ENCODE data around the gene SMAD3.

Gene SMAD3

GRCh38 chr15:67143646-67144045 lies 78.2 kb downstream of the SMAD3 start (continued):
- TF ChIP-seq ZBTB1 (tag by site-specific recombination; IDR thresholded peaks at IDR 0.05) (no peak), GLIS1 (tag by site-specific recombination; IDR thresholded peaks at IDR 0.05) (peak; percentile 89), ZNF692 (tag by site-specific recombination; IDR thresholded peaks at IDR 0.05) (no peak), ZNF416 (tag by site-specific recombination; IDR thresholded peaks at IDR 0.05) (no peak), ZNF529 (tag by site-specific recombination; IDR thresholded peaks at IDR 0.05; ENCODE audit: insufficient replicate concordance) (no peak), OSR2 (tag by site-specific recombination; IDR thresholded peaks at IDR 0.05) (0 out of 2 replicates have a peak, but pooled peaks have one; percentile 23), ZNF76 (tag by site-specific recombination; IDR thresholded peaks at IDR 0.05; ENCODE audit: borderline replicate concordance, low read depth) (no peak)

- POLR2A ChIA-PET = no interaction called here
- CTCF ChIA-PET = no interaction called here
- TF ChIP-seq ZBTB10 (tag by site-specific recombination; IDR thresholded peaks at IDR 0.05) (no peak), ZNF513 (tag by site-specific recombination; IDR thresholded peaks at IDR 0.05) (no peak), ZNF660 (tag by site-specific recombination; IDR thresholded peaks at IDR 0.05) (0 out of 2 replicates have a peak, but pooled peaks have one; percentile 18), ZNF639 (tag by site-specific recombination; IDR thresholded peaks at IDR 0.05) (no peak), ZNF398 (tag by site-specific recombination; IDR thresholded peaks at IDR 0.05) (no peak), ZNF548 (tag by site-specific recombination; IDR thresholded peaks at IDR 0.05) (peak; percentile 89), ZNF600 (tag by site-specific recombination; IDR thresholded peaks at IDR 0.05) (0 out of 2 replicates have a peak, but pooled peaks have one; percentile 50)
- Histone ChIP-seq H3K9me3 (ENCODE audit: control insufficient read depth, insufficient read depth, low read depth, low read length) (no peaks in the 10 kb centered on the region), H3K4me1 (ENCODE audit: control insufficient read depth, insufficient read depth, low read length) (peaks cover 49% of the 10 kb centered on the region), H3K36me3 (ENCODE audit: control insufficient read depth in 2 of 2, insufficient read depth in 1 of 2, low read length in 2 of 2) (no peaks in the 10 kb centered on the region), H3K27ac (ENCODE audit: extremely low read depth, low read depth, low read length) (no peak overlapping the region), H3K4me3 (ENCODE audit: low read depth, low read length) (no peak overlapping the region)
These were observed 79.4 kb downstream of the SMAD3 start for GRCh38 chr15:67144609-67145311.
